Mucosa of gallbladder (tissue), 1 donor: ENCODE measurements around the gene TSPOAP1. TPM values are rescaled to one million over a fixed set of nuclear protein-coding genes. Genes with fewer than 3 reads are reported as not detected.

Source experiments
- DNase-seq: peaks from one replicate; pipeline ENCODE4 v3.0.0-alpha.2; 2020; ENCODE audit warnings: low spot score
- total RNA-seq: library from RNA; stranded (reverse); gene quantifications from one replicate; pipeline ENCODE4 v1.2.1, GENCODE V29; 2021
- donor health status: DM: no; HTN: no; CAD: no.

Gene TSPOAP1
- total RNA-seq, 1 donor from 2014 or later, result 30.2 TPM

- DNase-seq, result no peak
Observed at GRCh38 chr17:58318065-58318481, 10.5 kb downstream of the TSPOAP1 start.

- no peak for DNase-seq
Observed at GRCh38 chr17:58317421-58318064, 11.1 kb downstream of the TSPOAP1 start.

- DNase-seq, result no peak
Observed at GRCh38 chr17:58316260-58316960, 12.2 kb downstream of the TSPOAP1 start.

- DNase-seq, result no peak
Observed at GRCh38 chr17:58315750-58316149, 12.8 kb downstream of the TSPOAP1 start.

- DNase-seq, result no peak
Observed at GRCh38 chr17:58315281-58315711, 13.3 kb downstream of the TSPOAP1 start.

- no peak for DNase-seq
Observed at GRCh38 chr17:58314706-58315015, 13.9 kb downstream of the TSPOAP1 start.

- DNase-seq, result no peak
Observed at GRCh38 chr17:58313815-58314705, 14.5 kb downstream of the TSPOAP1 start.

- no peak for DNase-seq
Observed at GRCh38 chr17:58312829-58313228, 15.8 kb downstream of the TSPOAP1 start.

GRCh38 chr17:58312021-58312630 is 16.5 kb downstream of the TSPOAP1 start:
- DNase-seq, result peak; percentile 9

- DNase-seq, result peak; percentile 6
Observed at GRCh38 chr17:58311429-58311894, 17.1 kb downstream of the TSPOAP1 start.

GRCh38 chr17:58310511-58311428 is 17.8 kb downstream of the TSPOAP1 start:
- DNase-seq, result peak; percentile 6

- DNase-seq, result peak; percentile 5
Observed at GRCh38 chr17:58309918-58310259, 18.7 kb downstream of the TSPOAP1 start.

GRCh38 chr17:58308985-58309917 is 19.3 kb downstream of the TSPOAP1 start:
- peak; percentile 8 for DNase-seq

- peak; percentile 8 for DNase-seq
Observed at GRCh38 chr17:58308173-58308984, 20.2 kb downstream of the TSPOAP1 start.

- DNase-seq, result peak; percentile 5
Observed at GRCh38 chr17:58307468-58308172, 21.0 kb downstream of the TSPOAP1 start.

- DNase-seq, result peak; percentile 6
Observed at GRCh38 chr17:58306131-58306951, 22.3 kb downstream of the TSPOAP1 start.

GRCh38 chr17:58305626-58306025 is 23.0 kb downstream of the TSPOAP1 start:
- DNase-seq, result peak; percentile 4
